ENCODE measurements around the gene LIF.

GRCh38 chr22:30251711-30252110 is 5.2 kb upstream of the LIF start:
- TF ChIP-seq CTCF (conservative IDR thresholded peaks at IDR 0.05 in 1 of 2, IDR thresholded peaks at IDR 0.05 in 1 of 2; ENCODE audit: extremely low read depth in 1 of 2, insufficient read depth in 1 of 2, low read depth in 1 of 2, low read length in 2 of 2) (no peak), EZH2 (IDR thresholded peaks at IDR 0.05; ENCODE audit: borderline replicate concordance, low read length) (no peak)

Measured in mammary epithelial cell (primary cell).